ENCODE results near the gene CD3E.
A peak's percentile ranks its signal among the peaks of the same experiment; 100 is the strongest.

Gene CD3E

GRCh38 chr11:118304568-118305248 is at the start of gene CD3E:
Gene CD3E, plus strand, starts transcription at chr11:118304730. Its CDS starts 223 bp downstream, at chr11:118304953.
- no peak for DNase-seq

DNA sequence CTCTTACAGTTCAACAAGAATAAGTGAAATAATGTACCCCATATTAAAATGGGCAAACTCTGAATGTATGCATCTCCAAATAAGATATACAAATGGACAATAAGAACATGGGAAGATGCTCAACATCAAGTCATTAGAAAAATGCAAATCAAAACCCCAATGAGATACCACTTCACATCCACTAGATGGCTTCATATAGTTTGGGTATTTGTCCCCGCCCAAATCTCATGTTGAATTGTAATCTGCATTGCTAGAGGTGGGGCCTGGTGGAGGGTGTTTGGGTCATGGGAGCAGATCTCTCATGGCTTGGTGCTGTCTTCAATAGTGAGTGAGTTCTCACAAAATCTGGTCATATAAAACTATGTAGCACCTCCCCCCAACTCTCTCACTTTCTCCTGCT is 46.1 kb upstream of the CD3E start:
- DNase-seq, result peak; percentile 16 to 44

DNA sequence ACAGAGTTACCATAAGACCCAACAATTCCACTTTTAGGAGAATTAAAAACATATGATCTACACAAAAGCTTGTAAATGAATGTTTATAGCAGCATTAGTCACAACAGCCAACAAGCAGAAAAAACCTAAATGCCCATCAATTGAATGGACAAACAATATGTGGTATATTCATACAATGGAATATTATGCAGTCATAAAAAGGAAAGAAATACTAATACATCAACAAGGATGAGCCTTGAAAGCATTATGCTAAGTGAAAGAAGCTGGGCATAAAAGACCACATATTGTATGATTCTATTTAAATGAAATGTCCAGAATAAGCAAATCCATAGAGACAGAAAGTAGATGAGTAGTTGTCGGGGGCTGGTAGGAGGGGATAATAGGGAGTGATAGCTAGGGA is 45.4 kb upstream of the CD3E start:
- DNase-seq, result no peak

- no peak for DNase-seq
Observed at GRCh38 chr11:118260353-118260752, 44.2 kb upstream of the CD3E start.

DNA sequence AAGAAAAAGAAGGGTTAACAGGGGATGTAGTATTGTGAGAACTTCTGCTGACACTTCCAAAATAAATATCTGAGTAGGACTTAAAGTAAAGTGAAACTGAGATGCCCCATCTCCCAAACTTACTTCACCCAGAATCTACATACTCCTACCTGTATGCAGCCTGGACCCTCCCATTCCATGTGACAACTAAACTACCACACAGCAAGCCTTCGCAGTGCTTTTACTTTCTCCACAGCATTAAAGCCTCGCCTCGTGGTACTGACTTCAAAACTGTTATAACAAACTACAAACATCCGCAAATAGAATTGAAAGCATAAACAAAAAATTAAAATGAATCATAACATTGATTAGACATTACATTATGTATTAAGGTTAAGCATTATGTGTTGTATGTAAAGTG is 41.4 kb upstream of the CD3E start:
- DNase-seq, result no peak

DNA sequence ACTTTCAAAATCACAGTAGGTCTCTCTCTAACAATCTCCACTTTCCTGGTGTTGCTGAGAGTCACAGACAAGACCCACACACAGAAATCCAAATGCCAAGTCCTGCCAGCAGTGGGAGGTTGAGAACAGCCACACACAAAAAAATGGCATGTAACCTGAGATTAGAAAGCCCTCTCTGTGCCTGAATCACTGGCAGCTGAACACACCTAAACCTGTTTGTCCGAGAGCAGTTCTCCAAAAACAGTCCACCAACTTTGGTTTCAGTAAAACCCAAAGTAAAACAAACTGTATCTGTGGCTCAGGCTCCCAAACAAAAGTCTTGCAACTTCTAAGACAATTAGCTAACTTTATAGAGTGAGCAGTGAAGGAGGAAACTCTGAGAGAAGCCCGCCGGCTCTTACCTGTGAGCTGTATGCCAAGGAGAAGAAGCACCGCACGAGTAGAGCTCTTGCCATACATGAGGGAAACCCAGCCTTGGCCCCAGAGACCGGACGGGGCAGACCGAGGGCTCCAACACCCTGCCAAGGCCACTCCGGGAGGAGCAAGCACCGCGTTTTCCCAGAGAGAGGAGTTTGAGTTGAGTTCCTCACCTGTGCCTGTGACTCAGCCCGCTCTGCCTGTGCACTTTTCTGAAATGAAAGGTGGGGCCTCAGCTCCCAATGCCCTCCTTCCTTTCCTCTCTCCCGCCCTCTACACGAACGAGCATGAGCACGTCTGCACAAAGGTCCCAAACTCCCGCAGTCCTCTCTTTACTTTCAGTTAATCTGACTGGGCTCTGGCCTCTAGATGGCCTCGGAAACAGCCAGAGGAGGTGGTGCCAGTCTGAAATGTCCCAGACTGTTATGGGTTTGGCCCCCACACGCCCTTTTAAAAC is 40.6 kb upstream of the CD3E start, which contains the start of gene MPZL2:
Gene MPZL2 (minus strand): TSS at position 603 of the 874 bp plus-strand sequence. CDS start 144 bp downstream, at position 459.
- DNase-seq, result peak in 1 of 2 experiments; percentile 2

- DNase-seq, result no peak
Observed at GRCh38 chr11:118264569-118265465, 39.7 kb upstream of the CD3E start.

DNA sequence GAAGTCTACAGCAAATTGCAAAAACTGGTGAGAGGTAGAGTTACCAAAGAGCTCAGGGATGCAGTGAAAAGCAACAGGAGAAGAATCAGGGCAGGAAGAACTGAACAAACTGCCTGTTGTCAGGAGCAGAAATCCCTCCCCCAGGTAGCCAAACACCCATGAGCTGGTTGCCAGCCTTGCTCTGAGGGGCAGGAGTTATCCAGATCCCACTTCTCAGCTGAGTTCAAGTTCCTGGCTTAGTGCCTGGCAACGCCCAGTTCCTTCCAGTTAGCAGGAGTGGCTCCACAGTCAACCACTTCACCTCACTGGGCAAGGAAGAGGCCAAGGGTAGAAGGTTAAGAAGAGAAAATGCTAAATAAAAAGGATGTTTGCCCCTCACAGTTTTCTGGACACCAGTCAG is 38.6 kb upstream of the CD3E start:
- DNase-seq, result no peak

DNA sequence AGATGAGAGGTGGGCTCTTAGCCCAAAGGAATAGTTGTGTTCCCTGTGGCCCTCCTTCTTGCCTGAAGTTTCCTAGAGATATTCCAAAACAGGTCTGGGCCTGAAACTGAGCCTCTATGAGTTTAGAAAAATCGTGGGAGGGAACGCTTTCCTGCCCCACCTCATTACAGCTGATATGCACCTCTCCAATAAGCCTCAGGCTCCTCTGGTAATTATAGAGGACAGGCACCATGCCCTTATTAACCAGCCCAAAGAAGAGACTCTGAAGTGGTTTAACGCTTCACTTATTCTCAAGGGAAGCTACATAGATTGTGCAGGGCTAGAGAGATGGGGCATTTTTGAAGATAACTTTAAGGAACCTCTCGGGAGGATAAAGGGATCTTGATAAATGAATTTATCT is 37.0 kb upstream of the CD3E start:
- no peak for DNase-seq

- no peak for DNase-seq
Observed at GRCh38 chr11:118272001-118272400, 32.5 kb upstream of the CD3E start.

DNA sequence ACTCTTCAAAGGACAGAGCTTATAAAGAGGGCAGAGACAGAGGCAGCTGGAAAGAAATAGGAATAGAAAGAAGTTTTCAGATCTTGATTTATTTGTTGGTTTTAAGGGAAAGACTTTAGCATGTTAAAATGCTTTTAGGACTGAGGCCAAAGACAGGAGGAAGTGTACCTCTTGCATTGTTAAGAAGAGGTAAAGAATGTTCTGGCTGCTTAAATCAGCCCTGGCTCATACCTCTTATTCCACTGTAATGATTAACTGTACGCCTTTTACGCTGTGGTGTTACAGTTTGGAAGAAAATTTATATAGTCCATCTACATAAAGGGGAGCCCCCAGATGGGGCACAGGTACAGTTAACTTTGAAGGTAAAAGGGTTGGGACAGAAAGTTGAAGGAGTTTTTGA is 30.3 kb upstream of the CD3E start:
- DNase-seq, result no peak

DNA sequence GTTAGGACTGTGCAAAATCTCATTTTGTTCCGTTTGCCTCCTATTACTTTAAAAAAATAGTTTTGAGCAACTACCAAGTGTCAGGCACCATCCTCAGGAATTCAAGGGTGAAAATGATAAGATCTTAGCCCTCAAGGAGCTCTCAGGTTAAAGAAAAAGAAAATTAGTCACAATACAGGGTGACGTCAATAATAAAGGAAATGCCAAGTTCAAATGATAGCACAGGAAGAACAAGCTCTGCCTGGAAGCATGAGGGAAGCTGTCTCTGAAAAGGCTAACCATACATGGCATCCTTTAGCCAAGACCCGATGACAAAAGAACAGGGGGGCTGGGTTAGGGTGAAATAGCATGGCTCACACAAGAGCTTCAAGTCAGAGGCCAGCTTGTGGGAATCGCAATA is 29.4 kb upstream of the CD3E start:
- no peak for DNase-seq

GRCh38 chr11:118276422-118276821 is 28.1 kb upstream of the CD3E start:
- DNase-seq, result no peak

DNA sequence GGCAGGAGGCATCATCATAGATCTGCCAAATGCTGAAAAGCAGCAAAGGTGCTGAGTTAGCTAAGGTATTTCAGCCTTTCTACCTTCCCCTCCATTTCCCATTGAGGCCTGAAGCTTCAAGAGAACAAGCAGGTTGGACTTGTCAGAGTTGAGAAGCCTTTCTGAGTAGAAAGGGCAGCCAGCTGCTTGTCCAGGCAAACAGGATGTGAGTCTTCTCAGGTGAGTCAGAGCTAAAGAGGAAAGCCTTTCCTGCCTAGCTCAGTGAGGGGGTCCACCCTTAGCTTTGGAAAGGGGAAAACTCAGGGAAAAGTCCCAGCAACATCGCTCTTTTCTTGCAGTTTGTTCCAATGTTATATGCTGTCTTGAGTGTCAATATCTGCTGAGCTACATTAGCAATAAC is 27.2 kb upstream of the CD3E start:
- no peak for DNase-seq

- DNase-seq, result no peak
Observed at GRCh38 chr11:118281284-118281683, 23.2 kb upstream of the CD3E start.

DNA sequence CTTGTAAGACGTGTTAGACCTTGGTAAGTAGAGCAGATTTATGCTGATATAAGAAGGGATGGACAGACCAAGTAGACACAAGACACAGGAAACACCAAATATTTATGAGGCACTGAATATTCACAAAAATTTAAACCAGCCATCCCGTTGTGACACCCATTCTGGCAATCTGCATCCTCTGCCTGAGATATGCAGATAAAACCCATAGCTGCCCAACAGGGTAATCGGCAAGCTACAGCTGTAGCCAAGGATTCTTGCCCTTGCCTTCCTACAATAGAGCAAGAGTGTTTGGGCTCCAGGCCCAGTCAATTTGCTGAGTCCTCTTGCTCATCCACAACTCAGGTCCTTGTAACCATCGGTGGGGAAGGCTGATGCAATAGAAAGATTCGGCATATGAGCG is 21.9 kb upstream of the CD3E start:
- DNase-seq, result no peak

DNA sequence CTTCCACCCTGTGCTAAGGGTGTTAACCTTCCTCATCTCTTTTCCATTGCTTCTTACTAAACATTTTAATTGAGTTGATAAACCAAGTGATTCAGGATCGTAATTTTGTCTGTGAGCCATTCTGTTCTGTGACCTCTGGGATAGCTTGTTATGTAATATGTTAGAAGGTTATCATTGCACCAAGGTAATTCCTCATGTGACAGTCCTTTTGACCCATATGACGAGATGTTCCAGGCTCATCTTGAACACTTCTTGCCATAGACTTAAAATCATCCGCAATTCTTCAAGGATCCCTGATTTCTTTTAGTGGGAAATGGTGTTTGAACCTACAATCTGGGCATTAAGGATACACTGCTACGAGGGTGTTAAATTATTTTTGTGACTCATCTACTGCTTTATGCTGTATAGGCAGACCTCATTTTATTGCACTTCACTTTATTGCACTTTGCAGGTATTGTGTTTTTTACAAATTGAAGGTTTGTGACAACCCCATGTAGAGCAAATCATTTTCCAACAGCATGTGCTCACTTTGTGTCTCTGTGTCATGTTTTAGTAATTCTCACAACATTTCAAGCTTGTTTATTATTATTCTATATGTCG is 21.4 kb upstream of the CD3E start:
- no peak for DNase-seq

DNA sequence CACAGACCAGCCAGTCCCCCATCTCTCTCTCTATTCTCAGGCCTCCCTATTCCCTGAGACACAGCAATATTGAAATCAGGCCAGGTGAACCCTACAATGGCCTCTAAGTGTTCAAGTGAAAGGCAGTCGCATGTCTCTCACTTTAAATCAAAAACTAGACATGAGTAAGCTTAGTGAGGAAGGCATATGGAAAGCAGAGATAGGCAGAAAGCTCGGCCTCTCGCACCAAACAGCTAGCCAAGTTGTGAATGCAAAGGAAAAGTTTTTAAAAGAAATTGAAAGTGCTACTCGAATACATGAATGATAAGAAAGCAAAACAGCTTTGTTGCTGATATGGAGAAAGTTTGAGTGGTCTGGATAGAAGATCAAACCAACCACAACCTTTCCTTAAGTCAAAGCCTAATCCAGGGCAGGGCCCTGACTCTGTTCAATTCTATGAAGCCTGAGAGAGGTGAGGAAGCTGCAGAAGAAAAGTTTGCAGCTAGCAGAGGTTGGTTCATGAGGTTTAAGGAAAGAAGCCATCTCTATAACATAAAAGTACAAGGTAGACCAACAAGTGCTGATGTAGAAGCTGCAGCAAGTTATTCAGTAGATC is 20.7 kb upstream of the CD3E start:
- DNase-seq, result no peak

- DNase-seq, result no peak
Observed at GRCh38 chr11:118286545-118286944, 18.0 kb upstream of the CD3E start.

- DNase-seq, result no peak
Observed at GRCh38 chr11:118287006-118287405, 17.5 kb upstream of the CD3E start.

- DNase-seq, result no peak
Observed at GRCh38 chr11:118289401-118289800, 15.1 kb upstream of the CD3E start.

DNA sequence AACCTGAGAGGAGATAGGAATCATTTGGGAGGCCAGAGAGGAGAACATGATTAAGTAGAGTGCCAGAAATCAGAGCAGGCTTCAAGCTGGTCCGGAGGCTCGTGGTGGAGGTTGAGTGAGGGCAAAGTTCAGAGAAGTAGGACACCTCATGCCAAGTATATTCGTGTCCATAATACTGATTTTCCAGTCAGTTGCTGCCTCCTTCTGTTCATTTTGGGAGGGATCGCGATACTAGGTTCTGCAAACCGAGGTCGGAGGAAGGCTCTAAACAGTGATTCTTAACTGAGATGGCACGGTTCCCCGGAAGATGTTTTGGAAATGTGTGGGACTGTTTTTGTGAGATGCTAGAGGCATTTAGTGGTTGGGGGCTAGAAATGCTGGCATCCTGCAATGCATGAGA is 13.6 kb upstream of the CD3E start:
- DNase-seq, result peak in 1 of 2 experiments; percentile 13

Measured in Kasumi-1 (cell line).